GM12878 (cell line): Measurements from ENCODE around the gene FAM9A.

Experiments used
- CBFB ChIP-seq: IDR thresholded peaks from 2 replicates; pipeline ENCODE4 v1.6.1; 2016; ENCODE audit warnings: antibody characterized with exemption, low read depth
- CBX3 ChIP-seq: fragments of 200-600 bp; sonication (generic); IDR thresholded peaks from 2 replicates; pipeline ENCODE4 v1.6.1; 2016; ENCODE audit warnings: low read depth, borderline replicate concordance
- CHD2 ChIP-seq: IDR thresholded peaks from 2 replicates; pipeline ENCODE4 v1.6.1; 2011; ENCODE audit warnings: low read depth, low read length, improper control_type of control experiment, borderline replicate concordance
- EZH2 ChIP-seq: IDR thresholded peaks from 2 replicates; pipeline ENCODE4 v1.6.1; 2012; ENCODE audit warnings: low read depth, mild to moderate bottlenecking, control low read depth, inconsistent platforms, low read length, borderline replicate concordance; ENCODE audit not compliant: control insufficient read depth
- IKZF1 ChIP-seq: fragments of 450-650 bp; conservative IDR thresholded peaks from 2 replicates; pipeline ENCODE4 v1.6.1; 2017; ENCODE audit warnings: antibody characterized with exemption, mild to moderate bottlenecking
- IKZF2 ChIP-seq, 2 experiments: fragments of 450-650 bp; IDR thresholded peaks; 2 replicates each; pipeline ENCODE4 v1.6.1; 2017; ENCODE audit warnings: mild to moderate bottlenecking in 2 of 2, moderate library complexity in 2 of 2
- RAD21 ChIP-seq: IDR thresholded peaks from 2 replicates; pipeline ENCODE4 v1.6.1; 2011; ENCODE audit warnings: mild to moderate bottlenecking, low read depth, low read length, moderate library complexity; ENCODE audit not compliant: insufficient read depth
- TAF1 ChIP-seq: IDR thresholded peaks from 2 replicates; pipeline ENCODE4 v1.6.1; 2011; ENCODE audit warnings: mild to moderate bottlenecking, low read depth, low read length, borderline replicate concordance
- TF ChIP-seq, protein P1 (sequence below), 3 experiments: IDR thresholded peaks in 2 of 3; conservative IDR thresholded peaks in 1 of 3; 2 replicates each; pipeline ENCODE4 v1.5.1; 2011; ENCODE audit warnings: low read depth in 3 of 3, low read length in 3 of 3, mild to moderate bottlenecking in 3 of 3, control low read depth in 2 of 3, moderate library complexity in 2 of 3, inconsistent platforms in 1 of 3, mixed read lengths in 1 of 3; ENCODE audit not compliant: control insufficient read depth in 2 of 3, insufficient read depth in 1 of 3; ENCODE audit errors: extremely low read depth in 1 of 3
- TF ChIP-seq, protein P2 (sequence below): IDR thresholded peaks from 2 replicates; pipeline ENCODE4 v1.6.1; 2012; ENCODE audit warnings: low read depth, low read length, improper control_type of control experiment
- TF ChIP-seq, protein P3 (sequence below): IDR thresholded peaks from 2 replicates; pipeline ENCODE4 v1.6.1; 2012; ENCODE audit warnings: low read depth, low read length, improper control_type of control experiment
- TF ChIP-seq, protein P4 (sequence below): fragments of 450-650 bp; IDR thresholded peaks from 2 replicates; pipeline ENCODE4 v1.6.1; 2017; ENCODE audit warnings: low read depth, mild to moderate bottlenecking, moderate library complexity

DNA sequence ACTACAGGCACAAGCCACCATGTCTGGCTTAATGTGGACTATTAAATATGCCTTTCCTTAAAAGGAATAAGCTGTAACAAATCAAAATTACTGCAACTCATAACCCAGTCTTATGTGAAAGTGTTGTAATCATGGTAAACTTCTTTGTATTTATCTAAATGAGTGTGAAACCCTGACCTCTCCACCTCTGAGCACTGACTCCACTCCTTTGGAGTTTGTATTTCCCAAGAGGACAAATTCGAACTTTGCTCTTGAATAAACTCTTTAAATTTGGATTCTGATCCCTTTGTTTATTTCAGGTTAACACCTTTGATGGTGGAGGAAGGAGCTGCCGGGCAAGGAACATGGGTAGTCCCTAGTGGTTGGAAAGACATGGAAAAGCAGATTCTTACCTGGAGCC, 48.3 kb upstream of the FAM9A start:
- no peak for TF ChIP-seq CBX3
- TF ChIP-seq IKZF2 (IDR thresholded peaks at IDR 0.05), result no peak
- TF ChIP-seq, protein P1, sequence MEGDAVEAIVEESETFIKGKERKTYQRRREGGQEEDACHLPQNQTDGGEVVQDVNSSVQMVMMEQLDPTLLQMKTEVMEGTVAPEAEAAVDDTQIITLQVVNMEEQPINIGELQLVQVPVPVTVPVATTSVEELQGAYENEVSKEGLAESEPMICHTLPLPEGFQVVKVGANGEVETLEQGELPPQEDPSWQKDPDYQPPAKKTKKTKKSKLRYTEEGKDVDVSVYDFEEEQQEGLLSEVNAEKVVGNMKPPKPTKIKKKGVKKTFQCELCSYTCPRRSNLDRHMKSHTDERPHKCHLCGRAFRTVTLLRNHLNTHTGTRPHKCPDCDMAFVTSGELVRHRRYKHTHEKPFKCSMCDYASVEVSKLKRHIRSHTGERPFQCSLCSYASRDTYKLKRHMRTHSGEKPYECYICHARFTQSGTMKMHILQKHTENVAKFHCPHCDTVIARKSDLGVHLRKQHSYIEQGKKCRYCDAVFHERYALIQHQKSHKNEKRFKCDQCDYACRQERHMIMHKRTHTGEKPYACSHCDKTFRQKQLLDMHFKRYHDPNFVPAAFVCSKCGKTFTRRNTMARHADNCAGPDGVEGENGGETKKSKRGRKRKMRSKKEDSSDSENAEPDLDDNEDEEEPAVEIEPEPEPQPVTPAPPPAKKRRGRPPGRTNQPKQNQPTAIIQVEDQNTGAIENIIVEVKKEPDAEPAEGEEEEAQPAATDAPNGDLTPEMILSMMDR (IDR thresholded peaks at IDR 0.05 in 2 of 3, conservative IDR thresholded peaks at IDR 0.05 in 1 of 3; ENCODE audit: control insufficient read depth in 2 of 3, extremely low read depth in 1 of 3, insufficient read depth in 1 of 3, low read depth in 3 of 3, low read length in 3 of 3), result no peak
- TF ChIP-seq TAF1, result no peak
- TF ChIP-seq, protein P2, sequence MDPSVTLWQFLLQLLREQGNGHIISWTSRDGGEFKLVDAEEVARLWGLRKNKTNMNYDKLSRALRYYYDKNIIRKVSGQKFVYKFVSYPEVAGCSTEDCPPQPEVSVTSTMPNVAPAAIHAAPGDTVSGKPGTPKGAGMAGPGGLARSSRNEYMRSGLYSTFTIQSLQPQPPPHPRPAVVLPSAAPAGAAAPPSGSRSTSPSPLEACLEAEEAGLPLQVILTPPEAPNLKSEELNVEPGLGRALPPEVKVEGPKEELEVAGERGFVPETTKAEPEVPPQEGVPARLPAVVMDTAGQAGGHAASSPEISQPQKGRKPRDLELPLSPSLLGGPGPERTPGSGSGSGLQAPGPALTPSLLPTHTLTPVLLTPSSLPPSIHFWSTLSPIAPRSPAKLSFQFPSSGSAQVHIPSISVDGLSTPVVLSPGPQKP, result no peak
- no peak for TF ChIP-seq EZH2
- TF ChIP-seq, protein P3, sequence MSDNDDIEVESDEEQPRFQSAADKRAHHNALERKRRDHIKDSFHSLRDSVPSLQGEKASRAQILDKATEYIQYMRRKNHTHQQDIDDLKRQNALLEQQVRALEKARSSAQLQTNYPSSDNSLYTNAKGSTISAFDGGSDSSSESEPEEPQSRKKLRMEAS, result no peak
- no peak for TF ChIP-seq CHD2
- TF ChIP-seq, protein P4, sequence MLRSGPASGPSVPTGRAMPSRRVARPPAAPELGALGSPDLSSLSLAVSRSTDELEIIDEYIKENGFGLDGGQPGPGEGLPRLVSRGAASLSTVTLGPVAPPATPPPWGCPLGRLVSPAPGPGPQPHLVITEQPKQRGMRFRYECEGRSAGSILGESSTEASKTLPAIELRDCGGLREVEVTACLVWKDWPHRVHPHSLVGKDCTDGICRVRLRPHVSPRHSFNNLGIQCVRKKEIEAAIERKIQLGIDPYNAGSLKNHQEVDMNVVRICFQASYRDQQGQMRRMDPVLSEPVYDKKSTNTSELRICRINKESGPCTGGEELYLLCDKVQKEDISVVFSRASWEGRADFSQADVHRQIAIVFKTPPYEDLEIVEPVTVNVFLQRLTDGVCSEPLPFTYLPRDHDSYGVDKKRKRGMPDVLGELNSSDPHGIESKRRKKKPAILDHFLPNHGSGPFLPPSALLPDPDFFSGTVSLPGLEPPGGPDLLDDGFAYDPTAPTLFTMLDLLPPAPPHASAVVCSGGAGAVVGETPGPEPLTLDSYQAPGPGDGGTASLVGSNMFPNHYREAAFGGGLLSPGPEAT, result no peak
- no peak for TF ChIP-seq IKZF1
- no peak for TF ChIP-seq CBFB
- no peak for TF ChIP-seq RAD21
